DMS 273 treated with DMSO at 0.1 percent for 48 hours (cell line): Measurements from ENCODE around the gene GABRR2.

Source experiments
- DNase-seq: peaks from one replicate; lab custom pipeline; 2025; lab: John Stamatoyannopoulos, UW

The GABRR2 gene

GRCh38 chr6:89315249-89315885 lies at the start of gene GABRR2:
TSS of gene GABRR2 (minus strand) at chr6:89315299. CDS start at chr6:89315165, 134 bp downstream.
- no peak for DNase-seq

GRCh38 chr6:89364586-89364985 lies 49.5 kb upstream of the GABRR2 start:
- DNase-seq, result no peak

- DNase-seq, result no peak
Measured at GRCh38 chr6:89361171-89361570, 46.1 kb upstream of the GABRR2 start.

DNA sequence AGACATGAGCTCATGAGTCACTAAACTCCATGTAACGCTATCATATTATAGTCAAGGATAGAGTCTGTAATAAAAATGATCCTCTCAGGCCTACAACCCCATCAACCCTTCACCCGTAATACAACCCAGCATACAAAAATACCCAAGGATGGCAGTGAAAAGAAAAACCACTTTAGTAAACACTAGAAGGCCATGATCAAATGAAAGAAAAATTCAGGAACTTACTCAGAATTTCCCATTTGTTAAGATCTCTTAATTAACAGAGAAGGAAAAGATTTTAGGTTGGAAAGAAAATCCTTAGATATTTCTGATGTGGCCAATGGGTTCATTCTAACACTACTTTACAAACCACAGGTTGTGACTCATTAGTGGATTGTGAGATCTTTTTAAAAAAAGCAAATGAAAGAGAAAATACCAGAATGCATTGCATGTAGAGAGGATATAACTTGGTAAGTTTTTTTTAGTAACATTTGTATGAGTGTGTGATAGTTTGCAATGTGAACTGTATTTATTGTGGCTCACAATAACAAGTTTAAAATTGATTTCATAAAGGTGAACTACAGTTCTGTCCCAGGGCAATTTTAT lies 45.4 kb upstream of the GABRR2 start:
- DNase-seq, result no peak

DNA sequence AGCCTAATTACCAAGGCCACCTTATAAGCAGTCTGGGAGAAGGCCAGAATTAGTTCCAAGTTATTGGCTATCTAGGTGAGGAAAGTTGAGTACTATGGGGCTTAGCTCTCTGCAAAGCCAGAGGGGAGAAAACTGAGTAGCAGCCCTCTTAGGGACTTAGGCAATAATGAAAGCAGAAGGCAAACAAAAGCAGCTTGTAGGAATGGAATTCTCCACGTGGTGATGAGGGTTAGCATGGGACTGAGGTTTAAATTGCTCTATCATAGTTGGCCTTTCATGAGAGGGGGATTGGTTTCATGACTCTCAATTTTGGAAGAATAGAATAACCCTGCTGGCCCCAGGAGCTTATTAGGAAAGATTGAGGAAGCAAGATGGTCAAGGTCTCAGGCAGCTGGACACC lies 44.5 kb upstream of the GABRR2 start:
- DNase-seq, result no peak

- DNase-seq, result no peak
Measured at GRCh38 chr6:89357390-89357789, 42.3 kb upstream of the GABRR2 start.

DNA sequence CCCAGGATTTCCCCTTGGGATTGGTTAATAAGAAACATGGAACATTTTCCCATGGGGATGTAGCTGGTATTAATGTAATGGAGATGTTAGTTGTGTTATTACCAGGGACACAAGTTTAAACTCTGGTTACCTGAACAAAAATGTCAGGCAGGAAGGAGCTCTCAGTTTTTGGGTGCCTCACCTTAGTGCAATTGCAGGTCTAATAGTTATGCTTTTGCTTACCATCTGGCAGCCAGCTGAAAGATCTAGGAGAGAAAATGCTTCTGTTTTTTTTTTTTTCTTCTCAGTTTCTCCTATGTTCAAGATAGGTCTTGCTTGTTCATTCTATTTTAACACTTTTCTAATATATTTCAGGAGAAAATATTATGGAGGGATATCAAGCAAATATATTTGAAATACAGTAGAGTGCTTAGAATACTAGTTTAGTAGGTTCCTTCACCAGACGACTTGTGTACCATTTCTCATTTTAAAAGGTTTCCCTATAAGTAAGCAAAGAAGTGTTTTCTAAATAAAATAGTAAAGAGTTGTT lies 41.6 kb upstream of the GABRR2 start:
- no peak for DNase-seq

DNA sequence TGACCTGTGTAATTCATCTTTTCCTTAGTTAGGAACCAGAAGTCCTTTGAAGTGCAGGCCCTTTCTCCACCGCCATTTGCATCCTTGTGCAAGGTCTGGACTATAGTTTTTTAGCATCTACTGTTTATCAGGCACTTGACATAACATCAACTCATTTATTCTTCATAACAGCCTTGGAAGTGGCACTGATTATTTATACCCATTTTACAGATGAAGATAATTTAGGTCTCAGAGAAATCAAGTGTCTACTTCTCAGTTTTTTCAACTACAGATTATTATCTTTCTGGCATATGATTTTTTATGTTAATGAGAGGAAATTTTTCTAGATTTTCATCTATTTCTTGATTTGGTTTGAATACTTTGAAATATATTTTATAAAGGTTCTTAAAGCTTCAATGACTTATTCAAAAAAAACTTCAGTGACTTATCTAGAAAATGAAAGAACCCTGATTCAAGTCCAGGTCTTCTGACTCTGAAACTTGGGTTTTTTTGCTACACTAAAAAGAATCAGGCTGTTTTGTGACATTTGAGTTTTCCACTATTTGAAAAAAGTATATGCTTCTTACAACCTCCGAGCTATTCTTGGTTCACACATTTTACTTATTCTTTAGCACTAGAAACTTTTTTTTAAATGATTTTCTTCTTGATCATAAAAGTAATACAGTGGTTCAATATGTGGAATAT lies 40.6 kb upstream of the GABRR2 start:
- DNase-seq, result no peak

DNA sequence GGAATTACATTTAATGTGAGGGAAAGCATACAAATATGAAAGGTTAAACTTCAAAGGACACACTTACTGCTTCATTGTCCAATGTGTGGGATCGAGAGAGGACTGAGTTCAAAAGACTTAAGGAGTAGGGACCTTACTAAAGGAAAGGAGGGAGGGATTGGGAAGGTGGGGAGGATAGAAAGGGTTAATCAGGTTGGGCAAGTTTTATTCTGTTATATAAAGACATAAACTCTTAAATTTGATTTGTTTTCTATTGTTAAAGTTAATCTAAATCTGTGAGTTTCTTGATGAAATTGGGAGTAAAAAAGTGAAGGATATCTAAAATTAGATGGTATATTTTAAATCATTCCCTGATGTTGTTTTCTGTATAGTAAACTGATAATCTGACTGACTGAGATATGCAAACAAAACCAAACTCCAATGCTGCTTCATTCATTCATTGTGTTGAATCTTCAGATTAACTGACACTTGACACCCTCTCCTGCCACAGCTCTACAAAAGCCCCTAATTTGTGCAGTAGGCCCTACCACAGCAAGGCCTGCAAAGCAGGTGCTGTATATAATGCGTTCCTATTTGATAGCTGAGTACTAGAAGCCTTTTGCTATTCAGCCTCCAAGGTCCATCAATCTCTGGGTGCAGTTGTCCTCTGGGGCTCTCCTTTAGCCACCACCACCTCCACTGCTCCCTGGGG lies 38.7 kb upstream of the GABRR2 start:
- no peak for DNase-seq

DNA sequence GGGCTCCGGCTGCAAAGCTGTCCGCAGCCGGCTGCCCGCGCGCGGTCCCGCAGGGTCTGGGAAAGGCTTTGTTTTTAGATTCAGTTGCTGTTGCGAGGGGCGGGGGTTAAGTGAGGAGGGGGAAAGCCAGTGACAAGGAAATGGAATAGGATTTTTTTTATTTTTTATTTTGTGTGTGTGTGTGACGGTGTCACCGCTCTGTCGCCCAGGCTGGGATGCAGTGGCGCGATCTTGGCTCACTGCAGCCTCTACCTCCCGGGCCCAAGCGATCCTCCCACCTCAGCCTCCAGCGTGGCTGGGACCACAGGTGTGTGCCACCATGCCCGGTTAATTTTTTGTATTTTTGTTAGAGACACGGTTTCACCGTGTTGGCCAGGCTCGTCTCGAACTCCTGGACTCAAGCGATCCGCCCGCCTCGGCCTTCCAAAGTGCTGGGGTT lies 38.0 kb upstream of the GABRR2 start:
- DNase-seq, result no peak

GRCh38 chr6:89352278-89353117 lies 37.4 kb upstream of the GABRR2 start, which contains the start of gene UBE2J1:
TSS of gene UBE2J1 (minus strand) at chr6:89352722. CDS start at chr6:89352569, 153 bp downstream.
- peak; percentile 21 for DNase-seq

- DNase-seq, result no peak
Measured at GRCh38 chr6:89351671-89352277, 36.7 kb upstream of the GABRR2 start.

DNA sequence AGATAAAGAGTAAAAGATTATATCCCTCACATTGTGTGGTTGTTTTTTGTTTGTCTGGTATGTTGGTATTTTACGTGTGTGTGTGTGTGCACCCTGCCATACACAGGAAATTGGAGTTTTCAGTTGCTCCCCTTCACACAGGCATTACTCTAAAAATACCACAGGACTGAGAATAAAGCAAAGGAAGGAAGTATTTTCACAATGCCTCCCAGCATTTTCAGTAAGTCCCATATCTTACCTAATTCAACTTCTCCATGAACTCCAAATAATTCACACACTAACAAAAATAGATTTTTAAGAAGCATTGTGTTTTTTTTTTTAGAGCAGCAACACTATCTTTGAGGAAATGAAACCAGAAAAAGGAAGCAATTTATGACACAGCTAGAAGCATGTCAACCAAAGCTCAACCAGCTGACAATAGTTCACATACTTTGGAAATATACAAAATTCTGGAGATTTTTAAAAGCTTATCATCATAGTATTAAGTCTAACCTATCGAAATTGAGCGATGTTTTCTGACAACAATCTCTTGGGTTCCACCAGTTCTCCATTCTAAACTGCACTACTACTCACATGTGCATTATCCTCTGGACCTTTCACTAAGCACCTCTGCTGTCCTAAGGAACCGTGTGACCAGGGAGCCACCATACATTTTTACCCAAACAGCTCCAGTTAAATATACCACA lies 35.3 kb upstream of the GABRR2 start:
- no peak for DNase-seq

GRCh38 chr6:89348372-89348771 lies 33.3 kb upstream of the GABRR2 start:
- DNase-seq, result no peak

- no peak for DNase-seq
Measured at GRCh38 chr6:89347825-89348224, 32.7 kb upstream of the GABRR2 start.

DNA sequence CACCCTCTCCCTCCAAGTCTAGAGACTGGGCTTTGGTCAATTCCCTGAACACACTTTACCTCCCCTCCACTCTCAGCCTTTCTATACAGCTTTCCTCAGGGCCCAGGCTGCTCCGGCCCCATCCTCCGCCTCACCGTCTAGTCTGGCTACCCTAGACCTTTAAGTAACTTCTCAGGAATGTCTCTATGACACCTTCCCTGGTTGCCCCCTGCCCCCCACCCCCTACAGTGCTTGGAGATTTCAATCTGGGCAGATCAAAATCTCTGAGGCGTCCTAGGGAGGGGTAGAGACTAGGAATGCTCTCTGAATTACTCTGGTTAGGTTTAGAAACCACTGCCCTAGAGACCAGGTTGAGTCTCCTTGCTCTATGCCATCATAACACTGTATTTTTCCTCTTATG lies 31.3 kb upstream of the GABRR2 start:
- no peak for DNase-seq

DNA sequence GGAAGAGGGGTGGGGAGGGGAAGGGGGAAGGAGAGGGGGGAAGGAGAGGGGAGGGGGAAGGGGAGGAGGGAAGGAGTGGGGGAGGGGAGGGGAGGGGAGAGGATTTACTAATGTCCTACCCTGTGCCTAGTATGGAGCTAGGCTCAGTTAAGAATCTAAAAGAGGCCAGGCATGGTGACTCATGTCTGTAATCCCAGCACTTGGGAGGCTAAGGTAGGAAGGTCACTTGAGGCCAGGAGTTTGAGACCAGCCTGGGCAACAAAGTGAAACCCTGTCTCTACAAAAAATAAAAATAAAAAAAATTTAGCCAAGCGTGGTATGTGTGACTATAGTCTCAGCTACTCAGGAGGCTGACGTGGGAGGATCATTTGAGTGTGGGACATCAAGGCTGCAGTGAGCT lies 24.5 kb upstream of the GABRR2 start:
- no peak for DNase-seq

DNA sequence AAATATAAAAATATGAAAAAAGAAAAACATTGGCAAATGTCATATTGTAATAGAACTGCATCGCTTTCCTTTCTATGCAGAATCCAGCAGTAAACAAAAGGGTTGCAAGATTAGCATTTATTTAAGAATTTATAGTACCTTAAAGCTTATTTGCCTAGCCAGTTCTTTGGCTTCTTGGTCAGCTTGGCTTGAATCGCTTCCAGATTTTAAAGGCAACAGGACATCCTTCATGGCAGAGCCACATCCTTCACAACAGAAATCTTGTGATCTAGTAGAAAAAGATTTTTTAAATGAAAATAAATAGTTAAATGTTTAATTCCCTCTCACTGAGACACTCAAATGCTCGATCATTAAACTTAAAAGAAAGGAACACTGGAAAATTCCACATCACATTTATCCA lies 20.1 kb upstream of the GABRR2 start:
- no peak for DNase-seq

DNA sequence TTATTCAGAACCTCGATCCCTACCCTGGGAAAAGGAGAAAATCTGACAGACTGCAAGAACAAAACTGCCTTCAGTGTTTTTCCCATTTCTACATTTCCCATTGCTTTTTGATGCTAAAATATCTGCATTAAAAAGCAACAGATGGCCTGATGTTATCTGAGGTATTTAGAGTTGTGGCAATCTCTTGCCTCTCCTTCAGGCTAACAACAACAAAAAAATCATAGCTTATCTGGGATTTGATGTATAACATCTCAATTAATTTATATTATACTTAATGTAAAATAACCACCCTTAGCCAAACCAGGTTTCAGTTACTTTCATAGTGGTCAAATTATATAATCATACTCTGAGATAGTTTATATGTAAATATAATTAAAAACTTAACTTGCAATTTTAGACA lies 15.8 kb upstream of the GABRR2 start:
- DNase-seq, result no peak

DNA sequence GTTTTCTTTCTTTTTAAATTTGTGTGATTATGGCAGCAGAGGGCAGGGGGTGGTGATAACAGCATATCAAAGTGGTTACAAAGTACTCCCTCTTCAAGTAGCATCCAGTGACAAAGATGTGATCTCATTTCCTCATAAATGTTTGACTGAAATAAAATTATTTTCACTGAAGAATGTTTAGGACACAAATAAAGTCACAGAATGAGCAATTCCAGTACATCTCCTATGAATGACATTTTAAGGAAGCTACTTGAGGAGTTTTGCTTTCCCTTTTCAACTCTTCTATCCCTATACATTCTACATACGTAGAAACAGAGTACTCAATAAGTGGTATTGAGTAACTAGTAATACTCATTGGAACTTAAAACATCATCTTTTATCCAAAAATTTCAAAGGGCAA lies 13.9 kb upstream of the GABRR2 start:
- no peak for DNase-seq

GRCh38 chr6:89324304-89324703 lies 9.2 kb upstream of the GABRR2 start:
- no peak for DNase-seq
